Neural progenitor cell (in vitro differentiated cells): Measurements from ENCODE around the gene FHOD1.

Experiments used
- EZH2 ChIP-seq: fragments of 200-600 bp; sonication (generic); IDR thresholded peaks from 2 replicates; pipeline ENCODE4 v1.6.1; 2017; ENCODE audit warnings: antibody characterized with exemption, mild to moderate bottlenecking, moderate library complexity
- EZH2phosphoT487 ChIP-seq: fragments of 200-600 bp; sonication (generic); IDR thresholded peaks from 2 replicates; pipeline ENCODE4 v1.6.1; 2017; ENCODE audit warnings: antibody characterized with exemption
- TF ChIP-seq, protein P1 (sequence below): fragments of 200-600 bp; sonication (generic); IDR thresholded peaks from 2 replicates; pipeline ENCODE4 v1.5.1; 2017; ENCODE audit warnings: antibody characterized with exemption, mild to moderate bottlenecking

DNA sequence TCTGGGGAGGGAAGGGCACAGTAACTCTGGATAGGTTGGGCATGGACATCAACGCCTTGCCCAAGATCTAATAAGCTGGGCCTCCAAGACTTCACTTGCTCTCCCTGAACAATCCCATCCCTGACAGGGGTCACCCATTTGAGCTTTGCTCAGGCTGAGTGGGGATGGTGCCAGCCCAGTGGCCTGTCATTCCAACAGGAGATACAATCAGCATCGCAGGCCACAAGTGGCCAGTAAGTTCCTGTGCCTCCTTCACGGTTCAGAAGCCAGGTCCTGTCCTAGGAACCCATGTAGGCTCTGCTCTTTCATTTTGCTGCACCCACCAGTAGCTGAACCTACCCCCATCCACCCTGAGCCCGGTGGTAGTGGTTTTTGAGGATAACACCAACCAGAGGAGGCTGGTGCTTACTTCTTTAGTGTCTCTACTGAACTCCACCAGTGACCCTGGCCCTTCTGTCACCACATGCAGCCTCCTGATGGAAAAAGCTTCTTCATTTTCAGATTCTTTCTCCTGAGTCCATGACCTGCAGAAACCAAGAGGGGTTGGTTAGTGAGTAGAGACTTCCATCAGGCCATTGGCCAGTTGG, 47.0 kb upstream of the FHOD1 start:
- no peak for TF ChIP-seq EZH2phosphoT487
- TF ChIP-seq EZH2 = no peak
- TF ChIP-seq, protein P1, sequence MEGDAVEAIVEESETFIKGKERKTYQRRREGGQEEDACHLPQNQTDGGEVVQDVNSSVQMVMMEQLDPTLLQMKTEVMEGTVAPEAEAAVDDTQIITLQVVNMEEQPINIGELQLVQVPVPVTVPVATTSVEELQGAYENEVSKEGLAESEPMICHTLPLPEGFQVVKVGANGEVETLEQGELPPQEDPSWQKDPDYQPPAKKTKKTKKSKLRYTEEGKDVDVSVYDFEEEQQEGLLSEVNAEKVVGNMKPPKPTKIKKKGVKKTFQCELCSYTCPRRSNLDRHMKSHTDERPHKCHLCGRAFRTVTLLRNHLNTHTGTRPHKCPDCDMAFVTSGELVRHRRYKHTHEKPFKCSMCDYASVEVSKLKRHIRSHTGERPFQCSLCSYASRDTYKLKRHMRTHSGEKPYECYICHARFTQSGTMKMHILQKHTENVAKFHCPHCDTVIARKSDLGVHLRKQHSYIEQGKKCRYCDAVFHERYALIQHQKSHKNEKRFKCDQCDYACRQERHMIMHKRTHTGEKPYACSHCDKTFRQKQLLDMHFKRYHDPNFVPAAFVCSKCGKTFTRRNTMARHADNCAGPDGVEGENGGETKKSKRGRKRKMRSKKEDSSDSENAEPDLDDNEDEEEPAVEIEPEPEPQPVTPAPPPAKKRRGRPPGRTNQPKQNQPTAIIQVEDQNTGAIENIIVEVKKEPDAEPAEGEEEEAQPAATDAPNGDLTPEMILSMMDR = no peak
